ENCODE data around the gene C1QTNF8. TPM values are rescaled to one million over a fixed set of nuclear protein-coding genes. Genes with fewer than 3 reads are reported as not detected.

C1QTNF8 gene
- total RNA-seq, 4 donors from 2014 or later, result not detected

GRCh38 chr16:1059310-1059709, 36.7 kb downstream of the C1QTNF8 start:
- peaks cover 0 to 38% (median 1%) of the 10 kb centered on the region in 4 donors for H3K9me3 ChIP-seq

DNA sequence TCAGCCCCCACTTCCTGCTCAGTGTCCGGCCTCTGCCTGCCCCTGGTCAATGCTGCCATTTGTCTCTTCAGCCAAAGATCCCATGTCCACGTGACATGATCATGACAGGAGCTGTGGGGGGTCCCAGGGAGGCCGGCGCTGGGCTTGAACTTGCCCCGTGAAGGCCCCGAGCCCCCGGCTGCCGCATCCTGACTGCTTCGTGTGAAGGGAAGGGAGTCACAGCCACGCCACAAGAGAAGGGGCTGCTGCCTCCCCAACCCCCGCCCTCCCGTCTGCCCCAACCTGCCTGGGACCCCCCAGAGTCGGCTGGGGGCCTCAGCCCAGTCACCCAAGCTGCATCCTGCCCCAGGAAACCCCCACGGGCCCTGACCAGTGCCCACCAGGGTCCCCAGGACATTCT, 37.8 kb downstream of the C1QTNF8 start:
- Histone ChIP-seq H3K9me3 (peaks cover 0 to 38% (median 1%) of the 10 kb centered on the region in 4 donors), H3K4me3 (no peak overlapping the region), H3K27me3 (peaks cover 0 to 36% of the 10 kb centered on the region in 2 donors), H3K4me1 (peaks cover 0 to 15% (median 2%) of the 10 kb centered on the region in 4 donors), H3K27ac (no peak overlapping the region), H3K36me3 (no peaks in the 10 kb centered on the region)
- no peak for DNase-seq (ENCODE audit: low spot score in 2 of 2)
- 32 to 49% methylated on average over 9 to 14 of the region's 14 CpGs for WGBS, 2 donors
- TF ChIP-seq POLR2A (IDR thresholded peaks at IDR 0.05), result no peak
- no peak for TF ChIP-seq CTCF (IDR thresholded peaks at IDR 0.05)
- no peak for TF ChIP-seq EP300 (IDR thresholded peaks at IDR 0.05)

More at GRCh38 chr16:1059310-1059709, 36.7 kb downstream of the C1QTNF8 start:
- WGBS, 2 donors, result 89 to 91% methylated on average over 3 of the region's 3 CpGs
- H3K4me1 ChIP-seq, result peaks cover 0 to 15% (median 2%) of the 10 kb centered on the region in 4 donors
- peaks cover 0 to 46% of the 10 kb centered on the region in 2 donors for H3K27me3 ChIP-seq
- H3K36me3 ChIP-seq, result no peaks in the 10 kb centered on the region
- DNase-seq (ENCODE audit: low spot score in 2 of 2), result no peak
- H3K27ac ChIP-seq, result no peak overlapping the region
- H3K4me3 ChIP-seq, result no peak overlapping the region
- TF ChIP-seq POLR2A (IDR thresholded peaks at IDR 0.05) (no peak), CTCF (IDR thresholded peaks at IDR 0.05) (no peak), EP300 (IDR thresholded peaks at IDR 0.05) (no peak)

GRCh38 chr16:1057252-1057932, 38.7 kb downstream of the C1QTNF8 start:
- Histone ChIP-seq H3K4me1 (peaks cover 0 to 15% (median 2%) of the 10 kb centered on the region in 4 donors), H3K9me3 (peaks cover 0 to 38% (median 1%) of the 10 kb centered on the region in 4 donors), H3K27me3 (peaks cover 0 to 28% of the 10 kb centered on the region in 2 donors), H3K4me3 (no peak overlapping the region), H3K36me3 (no peaks in the 10 kb centered on the region), H3K27ac (no peak overlapping the region)
- DNase-seq (ENCODE audit: low spot score in 2 of 2), result no peak
- 38 to 63% methylated on average over 5 to 9 of the region's 33 CpGs for WGBS, 2 donors
- TF ChIP-seq POLR2A (IDR thresholded peaks at IDR 0.05) (no peak), CTCF (IDR thresholded peaks at IDR 0.05) (peak; percentile 48 to 66 (median 58)), EP300 (IDR thresholded peaks at IDR 0.05) (no peak)

DNA sequence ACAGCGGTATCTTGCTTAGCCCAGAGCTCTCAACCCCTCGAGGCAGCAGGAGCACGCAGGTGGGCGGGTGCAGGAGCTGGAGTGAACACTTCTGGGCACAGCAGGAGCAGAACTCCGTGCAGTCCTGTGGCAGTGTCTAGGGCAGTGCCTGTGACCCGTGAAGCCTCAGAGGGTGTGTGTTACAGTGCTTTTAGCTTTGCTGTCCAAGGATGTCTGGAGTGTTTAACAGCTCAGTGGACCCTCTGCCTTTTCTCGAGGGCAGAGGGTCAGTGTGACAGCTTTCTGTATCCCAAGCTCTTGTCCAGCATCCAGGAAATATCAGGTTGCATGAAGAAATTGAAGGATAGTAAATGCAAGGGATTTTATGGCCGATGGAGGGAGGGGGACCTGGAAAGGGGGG, 39.8 kb downstream of the C1QTNF8 start:
- H3K4me1 ChIP-seq, result peaks cover 0 to 15% (median 2%) of the 10 kb centered on the region in 4 donors
- DNase-seq (ENCODE audit: low spot score in 2 of 2), result no peak
- peaks cover 0 to 27% of the 10 kb centered on the region in 2 donors for H3K27me3 ChIP-seq
- H3K36me3 ChIP-seq, result no peaks in the 10 kb centered on the region
- TF ChIP-seq CTCF (IDR thresholded peaks at IDR 0.05), result no peak
- TF ChIP-seq EP300 (IDR thresholded peaks at IDR 0.05), result no peak
- TF ChIP-seq POLR2A (IDR thresholded peaks at IDR 0.05), result no peak
- no peak overlapping the region for H3K27ac ChIP-seq
- no peak overlapping the region for H3K4me3 ChIP-seq
- WGBS, 2 donors, result 66 to 74% methylated on average over 8 of the region's 8 CpGs
- H3K9me3 ChIP-seq, result peaks cover 0 to 38% (median 1%) of the 10 kb centered on the region in 4 donors

DNA sequence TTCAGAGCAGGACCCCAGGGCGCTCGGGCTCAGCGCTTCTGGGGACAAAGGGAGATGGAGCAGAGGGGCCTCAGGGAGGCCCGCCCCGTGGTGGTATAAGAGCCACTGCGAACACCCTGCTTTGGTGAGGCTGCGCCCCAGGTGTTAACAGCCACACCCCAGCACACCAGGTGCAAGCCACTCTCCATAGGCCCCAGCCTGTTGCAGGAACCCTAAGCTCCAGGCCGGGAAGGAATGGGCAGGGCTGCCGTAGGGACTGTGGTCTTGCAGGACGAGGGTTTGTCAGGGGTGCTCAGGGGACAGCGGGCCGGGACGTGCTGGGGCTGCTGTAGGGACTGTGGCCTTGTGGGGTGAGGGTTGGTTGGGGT, 40.5 kb downstream of the C1QTNF8 start:
- 71 to 79% methylated on average over 12 of the region's 13 CpGs for WGBS, 2 donors
- no peak for DNase-seq (ENCODE audit: low spot score in 2 of 2)
- TF ChIP-seq CTCF (IDR thresholded peaks at IDR 0.05) (no peak), EP300 (IDR thresholded peaks at IDR 0.05) (no peak), POLR2A (IDR thresholded peaks at IDR 0.05) (no peak)
- Histone ChIP-seq H3K27me3 (peaks cover 0 to 27% of the 10 kb centered on the region in 2 donors), H3K4me3 (no peak overlapping the region), H3K27ac (no peak overlapping the region), H3K9me3 (peaks cover 0 to 38% (median 1%) of the 10 kb centered on the region in 4 donors), H3K4me1 (peaks cover 0 to 15% (median 2%) of the 10 kb centered on the region in 4 donors), H3K36me3 (no peaks in the 10 kb centered on the region)
